C4-2B (cell line): ENCODE results near the gene GATAD2A.
A peak's percentile ranks its signal among the peaks of the same experiment; 100 is the strongest.
"Not testable (repeated sequence)": the region's sequence is repeated elsewhere in the genome, so short reads cannot be mapped to it uniquely, and the experiment has no call there.

Experiments
- H3K27ac ChIP-seq: fragments of 450-650 bp; 2 replicates; pipeline ENCODE4 v1.5.1; 2017
- CTCF ChIP-seq: fragments of 450-650 bp; conservative IDR thresholded peaks from 2 replicates; pipeline ENCODE4 v1.5.1; 2017; ENCODE audit warnings: mild to moderate bottlenecking
- ZFX ChIP-seq: fragments of 450-650 bp; IDR thresholded peaks from 2 replicates; pipeline ENCODE4 v1.6.1; 2017

Gene GATAD2A

GRCh38 chr19:19384486-19384885 lies 21.0 kb upstream of the GATAD2A start:
- peak overlapping the region; percentile 87 for H3K27ac ChIP-seq
- TF ChIP-seq ZFX (no peak), CTCF (no peak)

GRCh38 chr19:19385131-19385895 lies 20.2 kb upstream of the GATAD2A start:
- no peak for TF ChIP-seq CTCF
- TF ChIP-seq ZFX, result no peak; the same call in 1 of the 2 replicates
- peak overlapping the region; percentile 87 for H3K27ac ChIP-seq

- H3K27ac ChIP-seq, result peak overlapping the region; percentile 87
Observed at GRCh38 chr19:19385896-19386869, 19.3 kb upstream of the GATAD2A start.

GRCh38 chr19:19387108-19387507 lies 18.4 kb upstream of the GATAD2A start:
- H3K27ac ChIP-seq, result no peak overlapping the region; the same call in 1 of the 2 replicates
- TF ChIP-seq ZFX (no peak), CTCF (no peak)

More at GRCh38 chr19:19385896-19386869, 19.3 kb upstream of the GATAD2A start:
- TF ChIP-seq ZFX (no peak), CTCF (no peak)

- no peak overlapping the region for H3K27ac ChIP-seq
- TF ChIP-seq ZFX (no peak), CTCF (no peak)
Observed at GRCh38 chr19:19388568-19389555, 16.6 kb upstream of the GATAD2A start.

GRCh38 chr19:19389683-19390082 lies 15.8 kb upstream of the GATAD2A start:
- H3K27ac ChIP-seq, result not testable (repeated sequence)

GRCh38 chr19:19394333-19394732 lies 11.1 kb upstream of the GATAD2A start:
- not testable (repeated sequence) for H3K27ac ChIP-seq
